ENCODE data around the gene TOP2B. TPM values are rescaled to one million over a fixed set of nuclear protein-coding genes. Genes with fewer than 3 reads are reported as not detected.

Gene TOP2B
- total RNA-seq, 1 experiment from 2014 or later: 181 TPM

GRCh38 chr3:25706213-25706612, 41.5 kb upstream of the TOP2B start:
- no peak for DNase-seq
- no peak overlapping the region for H3K4me2 ChIP-seq (ENCODE audit: insufficient read depth, insufficient read length, low read length)
- no peak for TF ChIP-seq CTCF (conservative IDR thresholded peaks at IDR 0.05)
- no peak overlapping the region for H4K5ac ChIP-seq (ENCODE audit: insufficient read length, low read depth, low read length)
- no peak overlapping the region for H4K8ac ChIP-seq (replicated peaks; ENCODE audit: insufficient read length, low read depth, low read length)
- no peak overlapping the region for H3K18ac ChIP-seq (ENCODE audit: insufficient read length, low read depth, low read length)
- H3K56ac ChIP-seq (ENCODE audit: insufficient read length, low read depth, low read length): no peak overlapping the region
- no peak overlapping the region for H2BK5ac ChIP-seq (ENCODE audit: insufficient read length, low read length)
- no peaks in the 10 kb centered on the region for H3K27me3 ChIP-seq (ENCODE audit: insufficient read depth, low read length)
- no peak overlapping the region for H2BK12ac ChIP-seq (ENCODE audit: insufficient read length, low read depth, low read length)
- H4K91ac ChIP-seq (ENCODE audit: insufficient read length, low read depth, low read length): no peak overlapping the region
- H2AK5ac ChIP-seq (ENCODE audit: insufficient read length, low read length): no peak overlapping the region
- no peak overlapping the region for H3K23ac ChIP-seq (ENCODE audit: insufficient read length, low read depth, low read length)
- H3K4me1 Mint-ChIP-seq: no peaks in the 10 kb centered on the region
- H2BK120ac ChIP-seq (ENCODE audit: low read depth, low read length, poor library complexity, severe bottlenecking): no peak overlapping the region
- H3K36me3 Mint-ChIP-seq (ENCODE audit: insufficient read depth in 1 of 3, low read depth in 3 of 3): no peaks in the 10 kb centered on the region
- no peak overlapping the region for H3K4me3 Mint-ChIP-seq
- H4K20me1 ChIP-seq (ENCODE audit: control insufficient read depth, insufficient read depth, insufficient read length): no peaks in the 10 kb centered on the region
- no peaks in the 10 kb centered on the region for H3K79me1 ChIP-seq (ENCODE audit: insufficient read depth, low read depth, low read length, poor library complexity, severe bottlenecking)
- no peaks in the 10 kb centered on the region for H3K27me3 Mint-ChIP-seq (ENCODE audit: low read depth)
- H3K4ac ChIP-seq (ENCODE audit: low read depth, low read length): no peak overlapping the region
- no peak overlapping the region for H2BK20ac ChIP-seq (ENCODE audit: low read depth, low read length, poor library complexity, severe bottlenecking)
- H3K4me1 ChIP-seq (ENCODE audit: insufficient read depth, low read length): no peaks in the 10 kb centered on the region
- no peak overlapping the region for H3K27ac ChIP-seq (ENCODE audit: insufficient read length, low read depth, low read length)
- H2AFZ ChIP-seq (ENCODE audit: low read length): no peak overlapping the region
- no peaks in the 10 kb centered on the region for H3K9me3 ChIP-seq (ENCODE audit: control insufficient read depth, low read depth, low read length)
- no peak overlapping the region for H3T11ph ChIP-seq (ENCODE audit: low read length)
- H2BK15ac ChIP-seq (ENCODE audit: low read depth, low read length): no peak overlapping the region
- H3K23me2 ChIP-seq (ENCODE audit: insufficient read length, low read depth, low read length, poor library complexity, severe bottlenecking): no peaks in the 10 kb centered on the region
- H3K27ac Mint-ChIP-seq: no peak overlapping the region
- H3K9ac ChIP-seq (ENCODE audit: extremely low read depth, insufficient read length, low read length): no peak overlapping the region
- no peaks in the 10 kb centered on the region for H3K9me3 Mint-ChIP-seq
- H3K79me2 ChIP-seq (ENCODE audit: insufficient read depth, low read length): no peaks in the 10 kb centered on the region
- WGBS (ENCODE audit: extremely low coverage, insufficient read length, low lambda C conversion rate): no CpG with 5 or more reads among the region's 4 CpGs
- no peak overlapping the region for H3K14ac ChIP-seq (ENCODE audit: insufficient read depth, low read length)
